ENCODE results near the gene SPEF2.

DNA sequence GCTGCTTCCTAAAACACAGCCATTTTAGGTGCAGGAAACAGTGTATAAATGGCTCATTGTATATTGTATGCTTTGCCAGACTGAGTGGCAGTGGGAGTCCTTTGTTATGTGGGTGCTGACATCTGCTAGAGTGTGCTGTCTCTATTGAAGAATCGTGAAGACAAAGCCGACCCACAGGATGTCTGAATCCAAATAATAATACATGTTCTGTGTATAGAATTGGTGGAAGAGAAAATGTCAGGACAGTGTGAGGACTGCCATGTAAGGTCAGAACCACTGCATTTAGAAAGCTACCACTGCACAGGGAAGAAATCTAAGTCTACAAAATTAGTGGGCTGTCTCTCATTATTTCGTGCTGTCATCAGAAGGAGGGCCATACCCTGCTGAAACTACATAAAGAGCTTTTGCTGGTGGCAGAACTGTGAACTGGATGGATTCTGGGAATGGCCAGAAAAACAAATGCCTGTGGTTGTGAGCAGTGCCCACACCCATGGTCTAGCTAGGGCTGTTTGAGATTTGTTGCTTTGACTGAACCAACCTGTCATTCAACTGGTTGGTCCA is 241.5 kb downstream of the SPEF2 start:
- TF ChIP-seq, protein P1, sequence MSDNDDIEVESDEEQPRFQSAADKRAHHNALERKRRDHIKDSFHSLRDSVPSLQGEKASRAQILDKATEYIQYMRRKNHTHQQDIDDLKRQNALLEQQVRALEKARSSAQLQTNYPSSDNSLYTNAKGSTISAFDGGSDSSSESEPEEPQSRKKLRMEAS (CRISPR knock-in tag; IDR thresholded peaks at IDR 0.05): no peak
- TF ChIP-seq ZNF416 (CRISPR knock-in tag; IDR thresholded peaks at IDR 0.05): no peak
- TF ChIP-seq CTCF (IDR thresholded peaks at IDR 0.05): no peak
- TF ChIP-seq, protein P2, sequence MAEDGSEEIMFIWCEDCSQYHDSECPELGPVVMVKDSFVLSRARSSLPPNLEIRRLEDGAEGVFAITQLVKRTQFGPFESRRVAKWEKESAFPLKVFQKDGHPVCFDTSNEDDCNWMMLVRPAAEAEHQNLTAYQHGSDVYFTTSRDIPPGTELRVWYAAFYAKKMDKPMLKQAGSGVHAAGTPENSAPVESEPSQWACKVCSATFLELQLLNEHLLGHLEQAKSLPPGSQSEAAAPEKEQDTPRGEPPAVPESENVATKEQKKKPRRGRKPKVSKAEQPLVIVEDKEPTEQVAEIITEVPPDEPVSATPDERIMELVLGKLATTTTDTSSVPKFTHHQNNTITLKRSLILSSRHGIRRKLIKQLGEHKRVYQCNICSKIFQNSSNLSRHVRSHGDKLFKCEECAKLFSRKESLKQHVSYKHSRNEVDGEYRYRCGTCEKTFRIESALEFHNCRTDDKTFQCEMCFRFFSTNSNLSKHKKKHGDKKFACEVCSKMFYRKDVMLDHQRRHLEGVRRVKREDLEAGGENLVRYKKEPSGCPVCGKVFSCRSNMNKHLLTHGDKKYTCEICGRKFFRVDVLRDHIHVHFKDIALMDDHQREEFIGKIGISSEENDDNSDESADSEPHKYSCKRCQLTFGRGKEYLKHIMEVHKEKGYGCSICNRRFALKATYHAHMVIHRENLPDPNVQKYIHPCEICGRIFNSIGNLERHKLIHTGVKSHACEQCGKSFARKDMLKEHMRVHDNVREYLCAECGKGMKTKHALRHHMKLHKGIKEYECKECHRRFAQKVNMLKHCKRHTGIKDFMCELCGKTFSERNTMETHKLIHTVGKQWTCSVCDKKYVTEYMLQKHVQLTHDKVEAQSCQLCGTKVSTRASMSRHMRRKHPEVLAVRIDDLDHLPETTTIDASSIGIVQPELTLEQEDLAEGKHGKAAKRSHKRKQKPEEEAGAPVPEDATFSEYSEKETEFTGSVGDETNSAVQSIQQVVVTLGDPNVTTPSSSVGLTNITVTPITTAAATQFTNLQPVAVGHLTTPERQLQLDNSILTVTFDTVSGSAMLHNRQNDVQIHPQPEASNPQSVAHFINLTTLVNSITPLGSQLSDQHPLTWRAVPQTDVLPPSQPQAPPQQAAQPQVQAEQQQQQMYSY (CRISPR knock-in tag; IDR thresholded peaks at IDR 0.05): no peak
- no peak for TF ChIP-seq PREB (CRISPR knock-in tag; IDR thresholded peaks at IDR 0.05; ENCODE audit: borderline replicate concordance)
- no peak for TF ChIP-seq RELA (CRISPR knock-in tag; IDR thresholded peaks at IDR 0.05; ENCODE audit: borderline replicate concordance)
- TF ChIP-seq ZNF138 (CRISPR knock-in tag; conservative IDR thresholded peaks at IDR 0.05): no peak
- no peak for TF ChIP-seq TCF7 (CRISPR knock-in tag; IDR thresholded peaks at IDR 0.05; ENCODE audit: low read depth)
- no peak for TF ChIP-seq ETV6 (CRISPR knock-in tag; IDR thresholded peaks at IDR 0.05)
- TF ChIP-seq ATF6 (CRISPR knock-in tag; IDR thresholded peaks at IDR 0.05): no peak
- no peak for TF ChIP-seq STAT6 (CRISPR knock-in tag; conservative IDR thresholded peaks at IDR 0.05; ENCODE audit: low read depth)
